Pancreas (tissue), 10 donors: ENCODE data around the gene ATRN. TPM values are rescaled to one million over a fixed set of nuclear protein-coding genes. Genes with fewer than 3 reads are reported as not detected.

Experiments used
- ATAC-seq, 4 donors: fragments of 200-7000 bp; cut with Tn5 transposase; one replicate each; pipeline versions ENCODE4 v1.8.0 to v1.9.1; 2020; ENCODE audit warnings: mild to moderate bottlenecking in 4 of 4, moderate library complexity in 4 of 4
- DNase-seq, 6 donors: peaks; one replicate each; pipeline ENCODE4 v3.0.0-alpha.2; 2020
- FAIRE-seq: peaks from 2 replicates; lab custom pipeline; 2012; peaks lifted over from hg19 to GRCh38; lab: Jason Lieb, UNC
- H3K27ac ChIP-seq, 4 donors: fragments of 200-600 bp; sonication (generic); 1 replicate in 3 of 4; 2 replicates in 1 of 4; pipeline versions ENCODE4 v1.5.0 to v1.8.0; 2020
- H3K27me3 ChIP-seq, 4 donors: fragments of 200-600 bp; one replicate each; pipeline ENCODE4 v1.8.0; 2021
- H3K36me3 ChIP-seq, 3 donors: fragments of 200-600 bp; sonication (generic) in 1 of 3; one replicate each; pipeline versions ENCODE4 v1.5.0 to v1.8.0; 2020 to 2021
- H3K4me1 ChIP-seq, 3 donors: fragments of 200-600 bp; one replicate each; pipeline ENCODE4 v1.8.0; 2021
- H3K4me3 ChIP-seq, 4 donors: fragments of 200-600 bp; sonication (generic) in 2 of 4; one replicate each; pipeline versions ENCODE4 v1.5.0 to v1.8.0; 2020 to 2021
- H3K9me3 ChIP-seq, 4 donors: fragments of 200-600 bp; one replicate each; pipeline ENCODE4 v1.8.0; 2021
- CTCF ChIP-seq, 4 donors: fragments of 200-600 bp; sonication (generic) in 3 of 4; IDR thresholded peaks; one replicate each; pipeline versions ENCODE4 v1.5.0 to v1.8.0; 2021; ENCODE audit warnings: antibody characterized with exemption in 4 of 4
- WGBS, 2 donors: extraction: QIAGEN DNeasy Blood & Tissue Kit; methylation state at CpG; one replicate each; pipeline ENCODE4 v1.1.7; 2013; 5-methylcytosine and 5-hydroxymethylcytosine counted together
- intact Hi-C, 3 donors: fragments of 100-400 bp; cut with DNase I; formaldehyde crosslinking; loops; one replicate each; pipeline versions ENCODE4 v1.11.1 to v1.14.2; 2022
- polyA plus RNA-seq, 2 donors: library from polyadenylated mRNA; stranded (reverse); fragments of 200-250 nt; gene quantifications; one replicate each; pipeline ENCODE4 v1.2.3, GENCODE V29; 2013
- total RNA-seq, 6 donors: library from RNA; stranded (reverse); fragmentation: NEBNext Ultra II Directional in 4 of 6; extraction: Animal tissue kit (Norgen Biotek cat#: 25700) in 4 of 6; gene quantifications; one replicate each; pipeline versions ENCODE4 v1.2.1 to v1.2.4, GENCODE V29; 2021 to 2023
- donor health status: healthy with polysubstance abuse.
- donor health status: DM: no; HTN: no; CAD: no; lungs with moderate emphysema.
- donor health status: DM: no; HTN: no; CAD: no.
- donor health status: control.
- donor health status: control.
- donor health status: Bipolar disorder and iron deficiency.
- donor health status: DM: yes; HTN: yes; CAD: no.
- donor health status: DM: no; HTN: no; CAD: no.
- donor health status: DM: no; HTN: no; CAD: no.
- donor health status: DM: yes; HTN: yes; CAD: no.

ATRN gene
- total and polyA plus RNA-seq, 8 donors: 3.6 to 30.4 (median 20.6) TPM

GRCh38 chr20:3685341-3685740, 214.5 kb downstream of the ATRN start:
- Histone ChIP-seq H3K36me3 (no peaks in the 10 kb centered on the region), H3K27ac (no peak overlapping the region), H3K4me1 (peaks cover 0 to 4% (median 3%) of the 10 kb centered on the region in 3 donors), H3K9me3 (no peaks in the 10 kb centered on the region), H3K27me3 (peaks cover 0 to 6% (median 0%) of the 10 kb centered on the region in 4 donors), H3K4me3 (no peak overlapping the region)
- TF ChIP-seq CTCF (IDR thresholded peaks at IDR 0.05): no peak
- WGBS, 2 donors: 48 to 50% methylated on average over 7 of the region's 7 CpGs
- intact Hi-C loops: no loop called here
- ATAC-seq (no peak), FAIRE-seq (no peak), DNase-seq (no peak)

DNA sequence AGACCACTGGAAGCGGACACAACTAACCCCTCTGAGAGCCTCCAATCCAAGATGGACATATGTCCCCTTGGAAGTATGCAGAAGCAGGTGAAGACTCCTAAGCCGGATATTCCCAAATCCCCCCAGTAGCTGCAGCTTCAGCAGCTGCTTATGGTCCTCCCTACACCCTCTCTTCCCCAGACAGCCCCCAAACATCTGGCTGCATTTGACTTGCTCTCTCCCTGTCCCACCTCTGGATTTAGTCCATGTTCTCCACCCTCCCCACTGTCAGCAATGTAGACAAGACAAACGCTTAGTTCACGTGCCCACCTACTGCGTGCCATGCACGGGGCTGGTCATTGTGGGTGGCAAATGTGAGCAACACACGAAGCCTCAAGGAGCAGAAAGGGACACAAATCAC, 215.6 kb downstream of the ATRN start:
- 66 to 84% methylated on average over 7 of the region's 7 CpGs for WGBS, 2 donors
- no peak overlapping the region for H3K27ac ChIP-seq

GRCh38 chr20:3686867-3687321, 216.1 kb downstream of the ATRN start:
- H3K4me3 ChIP-seq: no peak overlapping the region
- peaks cover 0 to 6% (median 0%) of the 10 kb centered on the region in 4 donors for H3K27me3 ChIP-seq
- H3K27ac ChIP-seq: no peak overlapping the region
- H3K4me1 ChIP-seq: peaks cover 0 to under 1% (median 0%) of the 10 kb centered on the region in 3 donors
- ATAC-seq (peak in 3 of 4 donors; percentile 64 to 71 (median 71)), DNase-seq (peak in 2 of 6 donors; percentile 24 to 37), FAIRE-seq (peak; percentile 51)
- no peaks in the 10 kb centered on the region for H3K36me3 ChIP-seq
- no peak for TF ChIP-seq CTCF (IDR thresholded peaks at IDR 0.05)
- WGBS, 2 donors: 41 to 42% methylated on average over 9 of the region's 9 CpGs
- intact Hi-C loops: no loop called here
- no peaks in the 10 kb centered on the region for H3K9me3 ChIP-seq

More for the DNA sequence above, 215.6 kb downstream of the ATRN start:
- H3K36me3 ChIP-seq: no peaks in the 10 kb centered on the region
- DNase-seq (no peak), FAIRE-seq (no peak), ATAC-seq (no peak)
- no peaks in the 10 kb centered on the region for H3K9me3 ChIP-seq
- TF ChIP-seq CTCF (IDR thresholded peaks at IDR 0.05): no peak
- no peak overlapping the region for H3K4me3 ChIP-seq
- peaks cover 0 to 4% (median 3%) of the 10 kb centered on the region in 3 donors for H3K4me1 ChIP-seq
- intact Hi-C loops: no loop called here
- peaks cover 0 to 6% (median 0%) of the 10 kb centered on the region in 4 donors for H3K27me3 ChIP-seq

- Histone ChIP-seq H3K36me3 (no peaks in the 10 kb centered on the region), H3K27ac (no peak overlapping the region), H3K4me1 (no peaks in the 10 kb centered on the region), H3K27me3 (no peaks in the 10 kb centered on the region), H3K9me3 (no peaks in the 10 kb centered on the region), H3K4me3 (no peak overlapping the region)
- WGBS, 2 donors: 70% methylated on average over 2 of the region's 2 CpGs
- DNase-seq: no peak
- TF ChIP-seq CTCF (IDR thresholded peaks at IDR 0.05): no peak
- ATAC-seq: peak in 3 of 4 donors; percentile 60 to 68 (median 62)
- intact Hi-C loops: no loop called here
- no peak for FAIRE-seq
These were observed 216.8 kb downstream of the ATRN start for GRCh38 chr20:3687655-3688054.

DNA sequence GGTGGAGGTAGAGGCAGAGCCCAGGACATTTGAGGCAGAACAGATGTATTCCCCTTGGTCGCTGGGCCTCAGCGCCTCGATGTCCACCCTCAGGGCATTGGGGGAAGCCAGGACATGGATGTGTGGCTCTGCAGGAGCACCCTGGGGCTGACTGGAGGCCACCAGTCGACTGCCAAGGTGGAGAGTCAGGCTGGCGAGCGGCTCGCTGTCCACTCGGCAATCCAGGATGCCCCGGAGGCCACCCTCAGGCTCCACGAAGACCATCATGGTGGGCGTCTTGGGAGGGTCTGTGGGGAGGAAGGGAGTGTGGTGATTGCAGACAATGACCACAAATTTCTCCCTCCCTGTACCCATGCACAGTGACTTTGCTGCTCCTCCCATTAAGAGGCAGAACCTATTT, 219.2 kb downstream of the ATRN start:
- intact Hi-C loops: no loop called here
- no peak for TF ChIP-seq CTCF (IDR thresholded peaks at IDR 0.05)
- no peak for ATAC-seq
- no peaks in the 10 kb centered on the region for H3K27me3 ChIP-seq
- H3K27ac ChIP-seq: no peak overlapping the region
- H3K9me3 ChIP-seq: no peaks in the 10 kb centered on the region
- FAIRE-seq: no peak
- no peak overlapping the region for H3K4me3 ChIP-seq
- H3K36me3 ChIP-seq: no peaks in the 10 kb centered on the region
- no peaks in the 10 kb centered on the region for H3K4me1 ChIP-seq
- DNase-seq: no peak
- WGBS, 2 donors: 77 to 87% methylated on average over 11 of the region's 11 CpGs
